GM19193 (cell line): ENCODE results near the gene PTPRN2.

Source experiments
- POLR2A ChIP-seq: IDR thresholded peaks from 4 replicates; pipeline ENCODE4 v1.6.1; 2011; ENCODE audit not compliant: insufficient read depth, insufficient read length; ENCODE audit errors: extremely low read depth

The PTPRN2 gene

DNA sequence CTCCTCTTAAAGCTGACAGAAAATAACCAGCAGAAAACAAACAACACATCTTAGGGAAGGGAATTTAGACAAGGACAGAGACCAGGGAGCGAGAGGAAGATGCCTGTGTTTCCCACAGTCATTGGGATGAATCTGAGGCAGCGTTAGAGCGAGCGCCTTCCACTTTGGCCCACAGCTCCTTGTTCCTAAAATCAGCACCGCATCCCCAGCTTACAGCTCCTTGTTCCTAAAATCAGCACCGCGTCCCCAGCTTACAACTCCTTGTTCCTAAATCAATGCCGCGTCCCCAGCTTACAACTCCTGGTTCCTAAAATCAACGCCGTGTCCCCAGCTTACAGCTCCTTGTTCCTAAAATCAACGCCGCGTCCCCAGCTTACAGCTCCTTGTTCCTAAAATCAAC, 593.3 kb downstream of the PTPRN2 start:
- no peak for TF ChIP-seq POLR2A

DNA sequence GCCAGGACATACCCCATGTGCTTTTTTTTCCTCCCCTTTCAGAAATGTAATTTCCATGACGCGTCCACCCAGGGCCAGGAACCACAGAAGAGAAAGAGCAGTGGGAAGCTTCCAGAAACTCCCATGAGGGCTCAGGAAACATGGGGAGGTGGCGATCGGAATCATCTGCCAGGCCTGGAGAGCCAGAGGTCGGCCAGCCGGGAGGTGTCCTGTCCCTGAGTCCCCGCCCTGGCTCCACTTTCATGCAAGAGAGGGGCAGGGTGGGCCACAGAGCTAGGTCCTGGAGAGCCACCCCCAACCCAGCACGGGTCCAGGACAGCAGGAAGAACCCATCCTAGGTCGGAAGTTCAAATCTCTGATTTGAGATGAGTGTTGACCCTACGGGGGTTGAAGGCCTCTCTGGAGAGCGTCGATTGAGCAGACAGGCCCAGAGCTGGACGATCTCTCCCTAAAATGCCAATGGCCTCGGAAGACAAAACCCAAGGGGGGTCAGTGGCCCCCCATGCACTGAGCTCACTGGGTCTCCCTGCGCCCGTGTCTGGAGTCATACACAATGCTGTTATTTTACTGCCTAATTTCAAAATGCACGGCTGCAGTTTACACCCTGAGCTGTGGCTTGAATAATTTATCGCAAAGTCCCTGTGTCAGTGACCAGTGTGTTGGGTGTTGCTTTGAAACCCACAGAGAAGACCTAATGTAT, 594.1 kb downstream of the PTPRN2 start:
- no peak for TF ChIP-seq POLR2A

DNA sequence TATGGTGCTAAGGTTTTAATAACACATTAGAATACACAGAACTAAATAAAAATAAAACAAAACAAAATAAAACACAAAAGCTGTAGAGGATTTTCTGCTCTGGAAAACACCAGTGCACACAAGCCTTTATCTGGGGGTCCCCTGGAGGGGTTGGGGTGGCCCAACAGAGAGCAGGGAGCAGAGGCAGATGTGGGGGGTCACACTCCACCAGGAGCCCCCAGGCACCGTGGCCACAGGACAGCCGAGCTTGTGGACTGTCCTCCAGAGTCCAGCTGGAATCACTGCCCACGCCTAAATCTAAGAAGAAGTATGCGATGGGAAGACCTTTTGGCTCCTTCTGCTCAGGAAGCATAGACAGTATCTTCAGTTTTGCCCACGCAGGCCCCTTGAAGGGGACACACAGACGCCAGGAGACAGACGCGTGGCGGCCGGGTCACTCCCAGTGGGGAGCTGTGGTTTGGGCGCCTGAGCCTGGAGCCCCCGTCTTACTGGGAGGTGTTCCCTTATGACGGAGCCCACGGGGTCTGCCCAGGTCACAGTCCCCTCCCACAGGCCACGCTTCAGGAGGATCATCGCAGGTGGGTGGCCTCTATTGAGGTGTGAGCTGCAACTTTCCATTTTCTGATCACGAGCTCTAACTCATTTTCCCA, 595.0 kb downstream of the PTPRN2 start:
- no peak for TF ChIP-seq POLR2A

DNA sequence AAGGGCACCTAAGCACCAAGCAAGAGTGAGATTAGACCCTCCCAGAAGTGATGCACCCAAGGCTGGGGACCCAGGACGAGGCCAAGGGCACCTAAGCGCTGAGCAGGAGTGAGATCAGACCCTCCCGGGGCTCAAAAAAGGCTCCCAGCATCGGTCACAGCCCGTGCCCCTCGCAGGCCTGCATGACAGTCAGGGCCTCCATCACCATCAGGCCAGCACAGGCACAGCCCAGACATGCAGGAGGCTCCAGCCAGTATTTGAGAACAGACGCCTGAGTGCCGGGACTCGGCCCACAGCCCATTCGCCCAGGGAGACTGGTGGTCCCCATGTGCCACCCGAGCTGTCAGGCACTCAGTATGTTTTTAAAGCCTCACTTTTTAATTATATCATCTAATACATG, 595.9 kb downstream of the PTPRN2 start:
- TF ChIP-seq POLR2A = no peak

GRCh38 chr7:157991351-157991750, 596.3 kb downstream of the PTPRN2 start:
- no peak for TF ChIP-seq POLR2A

GRCh38 chr7:157990881-157991250, 596.8 kb downstream of the PTPRN2 start:
- TF ChIP-seq POLR2A = no peak

DNA sequence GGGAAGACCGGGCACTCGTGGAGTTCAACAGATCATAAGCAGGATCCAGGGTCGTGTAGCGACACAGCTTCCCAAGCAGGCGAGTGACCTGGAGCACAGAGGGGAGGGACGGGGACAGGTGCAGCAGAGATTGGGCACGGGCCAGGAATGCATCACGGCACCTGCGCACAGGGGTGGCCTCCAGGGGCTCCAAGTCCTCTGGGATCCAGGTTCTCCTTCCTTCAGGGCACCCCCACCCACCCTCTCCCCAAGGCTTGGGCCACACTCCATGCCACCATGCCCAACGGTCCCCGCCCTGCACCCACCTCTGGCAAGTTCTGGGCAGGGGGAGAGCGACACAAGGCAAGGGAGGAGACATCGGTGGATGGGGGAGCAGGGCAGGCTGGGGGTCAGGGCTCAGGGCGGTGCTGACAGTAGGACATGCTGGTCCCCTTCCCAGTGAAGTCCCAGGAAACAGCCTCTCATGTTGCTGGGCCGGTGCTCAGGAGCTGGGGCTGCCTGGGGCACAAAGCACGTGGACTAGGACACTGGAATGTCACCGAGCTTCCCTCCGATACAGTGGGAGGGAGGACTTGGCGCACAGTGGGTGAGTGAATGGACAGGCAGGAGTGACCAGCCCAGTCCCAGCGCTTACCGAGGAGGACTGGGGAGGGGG, 597.3 kb downstream of the PTPRN2 start:
- no peak for TF ChIP-seq POLR2A

DNA sequence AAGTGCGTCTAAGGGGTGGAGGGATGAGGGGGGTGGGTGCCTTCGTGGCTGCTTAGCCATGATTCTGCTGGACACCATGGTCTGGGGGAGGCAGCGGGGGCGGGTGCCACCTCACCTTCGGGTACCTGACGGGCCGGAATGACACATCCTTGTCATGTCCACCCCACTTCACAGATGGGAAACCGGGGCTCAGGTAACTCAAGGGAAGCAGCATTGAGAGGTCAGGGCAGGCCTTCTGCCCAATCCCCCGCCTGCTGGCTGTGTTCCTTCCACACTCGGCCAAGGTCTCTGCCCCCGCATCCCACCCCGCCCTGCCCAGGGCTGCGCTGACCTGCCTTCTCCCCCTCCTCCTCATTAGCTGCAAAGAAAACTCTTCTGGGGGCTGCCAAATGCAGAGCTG, 598.0 kb downstream of the PTPRN2 start:
- TF ChIP-seq POLR2A = no peak

DNA sequence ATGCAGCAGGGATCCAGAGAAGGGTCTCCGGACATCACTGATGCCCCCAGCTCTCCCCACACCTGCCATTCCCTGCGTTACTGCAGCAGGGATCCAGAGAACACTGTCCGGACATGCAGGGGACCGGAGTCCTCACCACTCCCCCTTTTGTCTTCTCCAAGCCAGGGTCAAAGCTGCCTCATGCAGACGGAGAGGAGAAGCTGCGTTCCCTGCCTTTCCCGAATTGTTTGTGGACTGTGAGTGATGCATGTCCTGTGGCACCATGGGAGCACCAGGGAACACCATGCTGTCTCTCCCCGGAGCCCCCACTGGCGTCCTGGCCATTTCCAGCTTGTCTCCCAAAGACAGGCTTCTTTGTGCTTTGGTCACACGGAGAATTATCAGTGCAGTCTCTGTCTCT, 599.7 kb downstream of the PTPRN2 start:
- TF ChIP-seq POLR2A = no peak

DNA sequence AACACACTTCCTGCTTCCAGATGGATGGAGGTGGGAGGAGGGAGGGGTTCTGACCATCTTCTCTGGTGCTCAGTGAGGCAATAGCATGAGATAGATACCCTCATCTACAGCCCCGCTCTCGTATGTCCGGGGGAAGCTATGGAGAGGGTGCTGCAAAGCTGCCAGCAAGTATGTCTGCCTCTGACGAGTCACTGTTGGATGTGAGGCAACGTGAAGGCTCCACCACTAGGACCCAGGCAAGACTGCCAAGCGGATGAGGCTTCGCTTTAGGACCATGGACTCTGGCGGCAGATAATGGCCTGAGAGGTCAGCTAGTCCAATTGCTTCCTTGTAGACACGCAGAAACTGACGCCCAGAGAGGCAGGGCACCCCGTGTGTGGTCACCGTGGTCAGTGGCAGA, 601.6 kb downstream of the PTPRN2 start:
- no peak for TF ChIP-seq POLR2A

- no peak for TF ChIP-seq POLR2A
These were observed 602.0 kb downstream of the PTPRN2 start for GRCh38 chr7:157985636-157986035.

DNA sequence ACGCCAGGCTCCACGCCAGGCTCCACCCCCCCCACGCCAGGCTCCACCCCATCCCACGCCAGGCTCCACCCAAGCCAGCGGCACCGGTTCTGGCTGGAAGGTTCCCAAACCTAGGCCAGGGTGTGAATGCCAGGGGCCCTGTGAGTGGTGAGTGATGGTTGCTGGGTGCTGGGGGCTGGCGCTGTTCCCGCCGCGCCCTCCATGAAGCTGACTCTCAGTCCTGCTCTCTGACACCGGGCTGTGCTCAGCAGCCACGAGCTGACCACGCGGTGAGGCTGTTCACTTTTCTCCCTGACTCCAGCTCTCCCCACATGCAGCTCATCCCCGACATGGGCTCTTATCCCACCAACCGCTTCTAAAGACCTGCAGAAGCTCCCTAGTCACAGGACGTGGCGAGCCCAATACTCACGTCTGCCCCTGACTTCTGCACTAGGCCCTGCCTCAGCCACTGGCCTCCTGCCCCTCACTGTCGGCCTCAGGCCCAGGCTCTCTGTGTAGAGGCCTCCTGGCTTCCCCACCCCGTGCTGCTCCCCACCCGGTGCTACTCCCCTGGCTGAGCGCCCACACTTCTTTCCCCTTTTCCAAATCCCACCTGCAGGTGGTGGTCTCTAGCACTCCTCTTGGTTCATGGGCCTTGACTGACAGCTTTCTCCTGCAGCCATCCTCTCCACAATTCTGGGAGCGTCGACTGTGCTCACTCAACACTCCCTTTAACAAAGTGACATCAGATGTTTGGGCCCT, 603.0 kb downstream of the PTPRN2 start:
- no peak for TF ChIP-seq POLR2A

DNA sequence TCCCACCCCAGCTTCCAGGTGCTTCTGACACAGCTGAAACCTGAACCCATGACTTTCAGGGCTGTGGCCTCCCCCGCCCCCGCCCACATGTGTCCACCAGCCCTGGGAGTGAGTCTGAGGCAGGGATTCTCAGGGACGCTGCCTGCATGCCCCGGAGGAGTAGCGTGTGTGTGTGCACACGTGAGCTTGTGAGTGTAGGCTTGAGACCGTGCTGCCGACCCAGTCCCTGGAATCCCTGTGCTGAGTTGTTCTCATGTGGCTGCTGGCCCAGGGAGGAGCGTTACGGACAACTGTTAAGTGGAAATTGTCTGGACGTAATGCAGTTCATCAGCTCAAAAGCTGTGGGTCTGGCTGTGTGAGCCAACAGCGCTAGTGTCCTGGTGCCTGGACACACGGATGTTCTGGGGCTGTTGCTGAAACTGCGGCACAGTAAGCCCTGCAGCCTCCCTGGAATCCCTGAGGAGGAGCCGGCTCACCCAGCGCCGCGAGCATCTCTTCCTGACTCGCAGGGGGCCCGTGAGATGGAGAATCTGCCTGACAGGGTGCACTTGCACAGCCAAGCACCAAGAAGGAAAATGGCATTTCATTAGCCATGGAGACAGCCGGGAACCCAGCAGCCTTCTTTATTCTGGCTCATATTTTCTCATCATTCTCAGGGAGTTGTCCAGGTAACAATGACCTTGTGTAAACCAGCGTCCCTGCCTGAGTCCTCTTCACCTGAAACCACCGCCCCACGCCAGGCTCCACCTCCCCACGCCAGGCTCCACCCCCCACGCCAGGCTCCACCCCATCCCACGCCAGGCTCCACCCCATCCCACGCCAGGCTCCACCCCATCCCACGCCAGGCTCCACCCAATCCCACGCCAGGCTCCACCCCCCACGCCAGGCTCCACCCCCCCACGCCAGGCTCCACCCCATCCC, 603.9 kb downstream of the PTPRN2 start:
- no peak for TF ChIP-seq POLR2A

- TF ChIP-seq POLR2A = no peak
These were observed 605.8 kb downstream of the PTPRN2 start for GRCh38 chr7:157981778-157982177.
